Left ventricle myocardium inferior (tissue), 1 donor: ENCODE results near the gene MTRFR. TPM values are rescaled to one million over a fixed set of nuclear protein-coding genes. Genes with fewer than 3 reads are reported as not detected.
"Not testable (repeated sequence)": the region's sequence is repeated elsewhere in the genome, so short reads cannot be mapped to it uniquely, and the experiment has no call there.

Experiments
- DNase-seq: peaks from one replicate; pipeline ENCODE4 v3.0.0-alpha.2; 2020
- H3K27ac ChIP-seq: fragments of 200-600 bp; replicated peaks from 2 replicates; pipeline ENCODE4 v1.8.0; 2021
- H3K27me3 ChIP-seq: fragments of 200-600 bp; 2 replicates; pipeline ENCODE4 v1.8.0; 2021; ENCODE audit warnings: low read depth
- H3K36me3 ChIP-seq: fragments of 200-600 bp; 2 replicates; pipeline ENCODE4 v1.8.0; 2021
- H3K4me1 ChIP-seq: fragments of 200-600 bp; 2 replicates; pipeline ENCODE4 v1.8.0; 2021
- H3K4me3 ChIP-seq: fragments of 200-600 bp; 2 replicates; pipeline ENCODE4 v1.8.0; 2021; ENCODE audit warnings: mild to moderate bottlenecking, moderate library complexity
- H3K9me3 ChIP-seq: fragments of 200-600 bp; replicated peaks from 2 replicates; pipeline ENCODE4 v1.8.0; 2021
- intact Hi-C: fragments of 100-400 bp; cut with micrococcal nuclease; formaldehyde crosslinking; loops from one replicate; pipeline ENCODE4 v1.11.0; 2022
- long read RNA-seq: library from polyadenylated mRNA; unstranded; transcript quantifications from one replicate; pipeline ENCODE4 v2.0.0, GENCODE V29; 2021
- total RNA-seq: library from RNA; stranded (reverse); fragmentation: NEBNext Ultra II Directional; extraction: Animal tissue kit (Norgen Biotek cat#: 25700); gene quantifications from one replicate; pipeline ENCODE4 v1.2.1, GENCODE V29; 2021
- TF ChIP-seq, protein P1 (sequence below): fragments of 200-600 bp; IDR thresholded peaks from 2 replicates; pipeline ENCODE4 v1.8.0; 2021; ENCODE audit warnings: antibody characterized with exemption, mild to moderate bottlenecking, borderline replicate concordance
- donor health status: DM: no; HTN: yes; CAD: no; lungs with severe emphysema.

MTRFR gene
- total RNA-seq: 8.4 TPM
- long read RNA-seq, transcript C12orf65-201 (3 exons, 2,073 nt): major isoform, 23 of 25 reads
- long read RNA-seq, partial matches to known transcripts: 0 of 25 reads
- long read RNA-seq, other reads (novel, unspliced or antisense): 2 of 25 reads

DNA sequence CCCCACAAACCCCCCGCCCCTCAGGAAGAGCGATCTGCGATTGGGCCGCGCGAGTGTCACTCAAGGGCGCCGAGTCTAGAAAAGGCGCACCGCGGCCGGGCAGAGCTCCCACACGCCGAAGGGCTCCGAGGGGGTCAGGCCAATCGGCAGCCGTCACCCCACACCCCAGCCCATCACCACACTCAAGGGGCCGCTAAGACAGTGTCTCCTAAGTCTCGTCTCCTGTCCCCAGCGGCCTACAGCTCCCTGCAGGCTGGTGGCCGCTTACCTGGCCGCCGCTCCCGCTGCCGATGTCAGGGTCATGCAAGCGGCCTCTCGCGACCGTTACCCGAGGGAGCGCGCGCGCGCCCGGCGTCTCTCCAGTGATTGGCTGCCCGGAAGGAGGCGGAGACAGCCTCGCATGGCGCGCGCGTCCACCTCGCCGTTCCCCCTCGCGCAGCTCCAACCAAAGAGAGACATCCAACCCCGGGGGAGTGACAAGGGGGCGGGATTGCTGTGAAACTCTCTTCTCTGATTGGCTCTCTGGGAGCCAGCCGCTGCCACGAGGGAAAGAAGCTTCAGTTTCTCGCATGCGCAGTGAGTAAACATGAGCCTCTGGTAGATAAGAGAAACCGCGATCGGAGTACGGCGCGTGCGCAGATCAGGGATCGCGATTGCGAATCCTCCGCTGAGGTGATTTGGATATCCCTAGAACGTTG is at the start of gene MTRFR, which contains the start of gene MPHOSPH9:
TSS of gene MTRFR (plus strand) at position 630 of the 698 bp plus-strand sequence. CDS start 20,239 bp downstream, outside the sequence.
TSS of gene MPHOSPH9 (minus strand) at position 335 of the 698 bp plus-strand sequence. CDS start 2,777 bp downstream, outside the sequence.
- H3K4me1 ChIP-seq: peaks cover 72% of the 10 kb centered on the region
- intact Hi-C loops: loop anchor here (10.0 kb wide), 1 partner anchor 248 kb away; the partner anchor contains the start of gene ARL6IP4

DNA sequence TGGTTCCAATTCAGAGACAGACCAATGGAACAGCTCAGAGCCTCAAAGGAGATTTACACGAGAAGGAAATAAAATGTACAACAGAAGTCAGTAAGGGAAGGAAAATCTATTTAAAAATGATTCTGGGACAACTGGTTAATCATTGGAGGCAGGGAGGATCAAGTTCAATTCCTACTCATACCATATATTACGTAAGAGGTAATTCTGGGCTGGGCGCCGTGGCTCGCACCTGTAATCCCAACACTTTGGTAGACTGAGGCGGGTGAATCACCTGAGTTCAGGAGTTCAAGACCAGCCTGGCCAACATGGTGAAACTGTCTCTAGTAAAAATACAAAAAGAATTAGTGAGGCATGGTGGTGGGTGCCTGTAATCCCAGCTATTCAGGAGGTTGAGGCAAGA is 45.6 kb upstream of the MTRFR start:
- H3K4me3 ChIP-seq: no peak overlapping the region
- no peaks in the 10 kb centered on the region for H3K9me3 ChIP-seq
- H3K4me1 ChIP-seq: no peaks in the 10 kb centered on the region
- intact Hi-C loops: no loop called here
- TF ChIP-seq, protein P1, sequence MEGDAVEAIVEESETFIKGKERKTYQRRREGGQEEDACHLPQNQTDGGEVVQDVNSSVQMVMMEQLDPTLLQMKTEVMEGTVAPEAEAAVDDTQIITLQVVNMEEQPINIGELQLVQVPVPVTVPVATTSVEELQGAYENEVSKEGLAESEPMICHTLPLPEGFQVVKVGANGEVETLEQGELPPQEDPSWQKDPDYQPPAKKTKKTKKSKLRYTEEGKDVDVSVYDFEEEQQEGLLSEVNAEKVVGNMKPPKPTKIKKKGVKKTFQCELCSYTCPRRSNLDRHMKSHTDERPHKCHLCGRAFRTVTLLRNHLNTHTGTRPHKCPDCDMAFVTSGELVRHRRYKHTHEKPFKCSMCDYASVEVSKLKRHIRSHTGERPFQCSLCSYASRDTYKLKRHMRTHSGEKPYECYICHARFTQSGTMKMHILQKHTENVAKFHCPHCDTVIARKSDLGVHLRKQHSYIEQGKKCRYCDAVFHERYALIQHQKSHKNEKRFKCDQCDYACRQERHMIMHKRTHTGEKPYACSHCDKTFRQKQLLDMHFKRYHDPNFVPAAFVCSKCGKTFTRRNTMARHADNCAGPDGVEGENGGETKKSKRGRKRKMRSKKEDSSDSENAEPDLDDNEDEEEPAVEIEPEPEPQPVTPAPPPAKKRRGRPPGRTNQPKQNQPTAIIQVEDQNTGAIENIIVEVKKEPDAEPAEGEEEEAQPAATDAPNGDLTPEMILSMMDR: no peak
- no peaks in the 10 kb centered on the region for H3K27me3 ChIP-seq
- DNase-seq: no peak
- no peak overlapping the region for H3K27ac ChIP-seq
- peaks cover 53% of the 10 kb centered on the region for H3K36me3 ChIP-seq

More for the DNA sequence above, at the start of gene MTRFR, which contains the start of gene MPHOSPH9:
- peak; percentile 99 for DNase-seq
- peak within 1 kb of the TSS; percentile 82 for H3K4me3 ChIP-seq
- H3K27ac ChIP-seq: peak within 1 kb of the TSS; percentile 94
- H3K36me3 ChIP-seq: peaks cover 7% of the 10 kb centered on the region
- H3K9me3 ChIP-seq: no peaks in the 10 kb centered on the region
- TF ChIP-seq, protein P1: no peak
- H3K27me3 ChIP-seq: no peaks in the 10 kb centered on the region

DNA sequence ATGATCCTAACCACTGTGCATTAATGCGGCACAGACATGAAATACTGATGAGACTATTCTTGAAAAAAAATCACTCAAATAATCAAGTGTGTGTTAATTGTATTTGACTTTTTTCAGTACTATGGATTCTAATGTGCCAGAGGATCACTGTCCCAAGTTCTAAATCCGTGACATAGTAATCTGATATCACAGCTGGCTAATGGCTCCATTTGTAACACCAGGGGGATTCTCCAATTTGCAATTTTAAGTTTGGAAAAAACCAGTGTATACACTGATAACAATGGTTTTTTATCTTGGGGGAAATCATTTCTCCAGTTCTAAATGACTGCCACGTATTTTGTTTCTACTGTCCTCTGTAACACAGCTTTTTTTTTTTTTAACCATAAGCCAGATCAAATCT is 33.3 kb upstream of the MTRFR start:
- Histone ChIP-seq H3K27me3 (no peaks in the 10 kb centered on the region), H3K4me1 (no peaks in the 10 kb centered on the region), H3K9me3 (no peaks in the 10 kb centered on the region), H3K4me3 (no peak overlapping the region), H3K36me3 (peaks cover 52% of the 10 kb centered on the region), H3K27ac (no peak overlapping the region)
- intact Hi-C loops: no loop called here
- TF ChIP-seq, protein P1: no peak
- no peak for DNase-seq

DNA sequence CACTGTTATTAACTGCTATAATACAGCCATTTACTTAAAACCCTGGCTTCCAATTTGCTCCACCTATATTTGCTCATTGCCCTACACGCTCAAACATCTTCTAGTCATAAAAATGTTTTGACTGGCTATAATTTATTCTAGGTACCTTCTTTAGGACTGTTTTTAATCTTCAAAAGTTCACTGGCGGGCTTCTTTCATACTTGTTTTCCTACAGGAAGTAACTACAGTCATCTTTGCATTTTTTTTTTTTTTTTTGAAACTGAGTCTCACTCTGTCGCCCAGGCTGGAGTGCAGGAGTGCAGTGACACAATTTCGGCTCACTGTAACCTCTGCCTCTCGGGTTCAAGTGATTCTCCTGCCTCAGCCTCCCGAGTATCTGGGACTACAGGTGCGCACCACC is 32.8 kb upstream of the MTRFR start:
- no peaks in the 10 kb centered on the region for H3K9me3 ChIP-seq
- H3K4me3 ChIP-seq: no peak overlapping the region
- H3K4me1 ChIP-seq: no peaks in the 10 kb centered on the region
- peaks cover 55% of the 10 kb centered on the region for H3K36me3 ChIP-seq
- DNase-seq: no peak
- H3K27ac ChIP-seq: no peak overlapping the region
- intact Hi-C loops: no loop called here
- H3K27me3 ChIP-seq: no peaks in the 10 kb centered on the region
- TF ChIP-seq, protein P1: no peak

DNA sequence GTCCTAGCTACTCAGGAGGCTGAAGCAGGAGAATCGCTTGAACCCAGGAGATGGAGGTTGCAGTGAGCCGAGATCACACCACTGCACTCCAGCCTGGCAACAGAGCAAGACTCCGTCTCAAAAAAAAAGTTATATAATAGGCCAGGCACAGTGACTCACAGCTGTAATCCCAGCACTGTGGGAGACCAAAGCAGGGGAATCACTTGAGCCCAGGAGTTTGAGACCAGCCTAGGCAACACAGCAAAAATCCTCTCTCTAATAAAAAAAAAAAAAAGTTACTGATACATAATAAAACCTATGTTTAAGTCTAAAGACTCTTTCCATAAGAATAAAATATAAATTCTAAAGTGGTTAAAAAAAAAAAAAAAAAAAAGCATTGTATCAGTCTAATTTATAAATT is 26.4 kb upstream of the MTRFR start:
- H3K4me1 ChIP-seq, intact Hi-C loops, H3K27me3 ChIP-seq, H3K27ac ChIP-seq, DNase-seq, H3K9me3 ChIP-seq, H3K4me3 ChIP-seq: not testable (repeated sequence)
- H3K36me3 ChIP-seq: peaks cover 74% of the 10 kb centered on the region

DNA sequence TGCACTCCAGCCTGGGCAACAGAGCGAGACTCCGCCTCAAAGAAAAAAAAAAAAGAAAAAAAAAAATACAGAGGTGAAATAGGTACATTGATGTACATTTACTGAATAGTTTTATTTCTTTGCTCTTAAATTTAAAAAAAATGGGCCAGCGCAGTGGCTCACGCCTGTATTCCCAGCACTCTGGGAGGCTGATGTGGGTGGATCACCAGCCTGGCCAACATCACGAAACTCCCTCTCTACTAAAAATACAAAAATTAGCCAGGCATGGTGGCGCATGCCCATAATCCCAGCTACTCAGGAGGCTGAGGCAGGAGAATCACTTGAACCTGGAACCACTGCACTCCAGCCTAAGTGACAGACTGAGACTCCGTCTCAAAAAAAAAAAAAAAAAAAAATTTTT is 25.4 kb upstream of the MTRFR start:
- H3K4me1 ChIP-seq: not testable (repeated sequence)

More for the DNA sequence above, 25.4 kb upstream of the MTRFR start:
- H3K27me3 ChIP-seq, H3K27ac ChIP-seq, H3K4me3 ChIP-seq, H3K9me3 ChIP-seq, intact Hi-C loops, DNase-seq: not testable (repeated sequence)
- peaks cover 69% of the 10 kb centered on the region for H3K36me3 ChIP-seq
